Measurements from ENCODE around the gene ZNF618. TPM values are rescaled to one million over a fixed set of nuclear protein-coding genes. Genes with fewer than 3 reads are reported as not detected.

The ZNF618 gene
- total RNA-seq, 1 donor from 2014 or later, result 0.25 TPM

DNA sequence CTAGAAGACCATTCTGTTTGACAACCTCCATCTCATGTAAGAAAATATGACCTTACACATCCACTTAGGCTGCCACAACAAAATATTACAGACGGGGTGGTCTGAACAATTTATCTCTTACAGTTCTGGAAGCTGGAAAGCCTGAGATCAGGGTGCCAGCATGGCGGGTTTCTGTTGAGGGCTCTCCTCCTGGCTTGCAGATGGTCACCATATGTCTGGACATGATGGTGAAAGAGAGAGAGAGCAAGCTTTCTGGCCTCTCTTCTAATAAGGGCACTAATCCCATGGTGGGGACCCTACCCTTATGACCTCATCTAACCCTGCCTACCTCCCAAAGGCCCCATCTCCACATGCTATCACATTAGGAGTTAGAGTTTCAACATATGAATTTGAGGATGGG, 136.0 kb downstream of the ZNF618 start:
- no peak for DNase-seq (ENCODE audit: low spot score)
- H3K4me1 Mint-ChIP-seq (ENCODE audit: low read depth), result no peaks in the 10 kb centered on the region

DNA sequence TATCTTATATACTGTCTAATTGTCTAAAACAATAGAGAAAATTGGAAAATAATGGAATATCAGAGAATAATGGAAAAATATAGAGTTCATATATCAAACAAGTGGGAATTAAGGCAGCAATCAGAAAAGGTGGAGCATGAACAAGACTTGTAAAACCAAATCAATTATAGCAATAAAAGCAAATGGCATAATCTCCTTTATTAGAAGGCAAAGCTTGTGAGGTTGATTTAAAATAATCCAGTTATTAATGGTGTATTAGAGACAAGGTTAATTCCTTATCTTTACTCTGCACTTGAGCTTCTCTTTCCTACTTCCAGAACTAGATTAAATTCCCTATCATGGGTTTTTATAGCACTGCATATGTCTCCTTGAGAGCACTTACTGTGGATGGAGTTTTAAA, 137.9 kb downstream of the ZNF618 start:
- Mint-ChIP-seq H3K27ac (no peak overlapping the region), H3K9me3 (no peaks in the 10 kb centered on the region), H3K36me3 (ENCODE audit: low read depth) (no peaks in the 10 kb centered on the region), H3K27me3 (ENCODE audit: low read depth) (no peaks in the 10 kb centered on the region), H3K4me3 (ENCODE audit: low read depth) (no peak overlapping the region), H3K4me1 (ENCODE audit: low read depth) (no peaks in the 10 kb centered on the region)
- intact Hi-C loops (cut with micrococcal nuclease), result no loop called here
- no peak for DNase-seq (ENCODE audit: low spot score)

More for the DNA sequence above, 136.0 kb downstream of the ZNF618 start:
- intact Hi-C loops (cut with micrococcal nuclease), result no loop called here
- no peak overlapping the region for H3K4me3 Mint-ChIP-seq (ENCODE audit: low read depth)
- no peaks in the 10 kb centered on the region for H3K36me3 Mint-ChIP-seq (ENCODE audit: low read depth)
- H3K9me3 Mint-ChIP-seq, result no peaks in the 10 kb centered on the region
- H3K27me3 Mint-ChIP-seq (ENCODE audit: low read depth), result no peaks in the 10 kb centered on the region
- no peak overlapping the region for H3K27ac Mint-ChIP-seq

DNA sequence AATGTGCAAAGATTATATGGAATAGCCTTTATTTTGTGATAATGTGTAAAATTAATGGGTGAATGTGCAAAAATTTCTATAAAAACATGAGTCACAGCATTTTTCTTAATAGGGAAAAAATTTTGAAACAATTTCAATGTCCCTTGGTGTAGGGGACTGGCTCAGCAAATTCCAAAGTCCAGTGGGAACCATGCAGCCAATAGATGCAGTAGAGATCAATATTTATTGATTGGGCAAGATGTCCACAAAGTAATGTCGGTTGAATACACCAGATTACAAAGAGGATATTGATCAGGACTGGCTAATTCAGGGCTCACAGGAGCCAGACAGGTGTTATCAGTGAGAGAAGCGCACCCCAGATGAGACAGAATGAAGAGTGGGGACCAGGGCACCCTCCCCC, 139.5 kb downstream of the ZNF618 start:
- H3K4me1 Mint-ChIP-seq (ENCODE audit: low read depth), result no peaks in the 10 kb centered on the region
- intact Hi-C loops (cut with micrococcal nuclease), result no loop called here
- H3K27ac Mint-ChIP-seq, result no peak overlapping the region
- no peaks in the 10 kb centered on the region for H3K36me3 Mint-ChIP-seq (ENCODE audit: low read depth)
- no peak overlapping the region for H3K4me3 Mint-ChIP-seq (ENCODE audit: low read depth)
- peaks cover 4% of the 10 kb centered on the region for H3K27me3 Mint-ChIP-seq (ENCODE audit: low read depth)
- DNase-seq (ENCODE audit: low spot score), result no peak
- H3K9me3 Mint-ChIP-seq, result no peaks in the 10 kb centered on the region

DNA sequence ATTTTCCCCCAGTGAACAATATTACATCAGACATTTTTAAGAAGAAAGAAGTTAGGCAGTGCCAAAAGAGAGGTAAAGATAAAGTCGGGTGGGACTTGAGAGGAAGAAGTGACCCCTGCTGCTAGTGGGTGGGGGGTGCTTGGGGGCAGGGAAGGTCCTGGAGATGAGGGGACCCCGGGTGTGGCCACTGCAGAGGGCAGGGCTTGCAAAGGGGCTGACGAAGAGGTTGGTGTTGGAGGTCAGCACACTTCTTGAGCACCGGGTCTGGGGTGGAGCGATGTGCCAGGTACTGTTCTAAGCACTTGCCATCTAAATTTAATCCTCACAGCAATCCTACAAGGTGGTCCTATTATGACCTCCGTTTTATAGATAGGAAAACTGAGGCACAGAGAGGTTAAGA, 140.0 kb downstream of the ZNF618 start:
- intact Hi-C loops (cut with micrococcal nuclease), result no loop called here
- Mint-ChIP-seq H3K9me3 (no peaks in the 10 kb centered on the region), H3K36me3 (ENCODE audit: low read depth) (no peaks in the 10 kb centered on the region), H3K4me3 (ENCODE audit: low read depth) (no peak overlapping the region), H3K27ac (no peak overlapping the region), H3K4me1 (ENCODE audit: low read depth) (no peaks in the 10 kb centered on the region), H3K27me3 (ENCODE audit: low read depth) (peaks cover 4% of the 10 kb centered on the region)
- DNase-seq (ENCODE audit: low spot score), result no peak

DNA sequence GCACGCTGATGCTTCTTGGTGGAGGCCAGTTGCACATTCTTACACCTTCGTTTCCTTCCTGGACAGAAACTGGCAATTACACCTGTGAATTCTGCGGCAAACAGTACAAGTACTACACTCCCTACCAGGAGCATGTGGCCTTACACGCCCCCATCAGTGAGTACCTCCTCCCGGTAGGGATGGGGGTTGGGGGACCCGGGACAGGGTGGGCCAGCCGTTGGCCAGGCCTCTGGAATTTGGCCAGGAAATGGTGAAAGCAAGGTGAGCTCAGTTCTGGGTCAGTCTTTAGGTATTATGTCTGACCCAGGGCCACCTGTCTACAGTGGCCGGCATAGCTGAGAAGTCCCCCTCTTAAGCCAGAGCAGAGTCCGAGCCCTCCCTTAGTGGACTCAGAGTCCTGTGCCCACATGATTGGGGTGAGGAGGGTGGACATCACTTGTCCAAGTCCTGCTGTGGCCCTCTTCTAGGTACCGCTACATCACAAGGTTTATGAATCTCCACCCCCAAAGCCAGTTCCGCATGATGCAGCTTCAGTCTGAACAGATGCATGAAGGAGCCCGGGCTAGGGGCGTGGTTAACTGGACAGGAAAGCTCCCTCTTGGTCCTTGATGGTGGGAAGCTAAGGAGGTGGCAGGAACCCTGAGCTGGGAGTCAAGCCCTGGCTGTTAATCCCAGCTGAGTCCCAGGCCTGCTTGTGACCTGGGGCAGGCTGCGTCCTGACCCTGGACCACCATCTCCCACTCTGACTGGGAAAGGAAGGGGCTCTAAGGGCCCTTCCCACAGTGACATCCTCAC, 140.7 kb downstream of the ZNF618 start:
- no peak overlapping the region for H3K4me3 Mint-ChIP-seq (ENCODE audit: low read depth)
- no peaks in the 10 kb centered on the region for H3K9me3 Mint-ChIP-seq
- H3K36me3 Mint-ChIP-seq (ENCODE audit: low read depth), result no peaks in the 10 kb centered on the region
- H3K4me1 Mint-ChIP-seq (ENCODE audit: low read depth), result no peaks in the 10 kb centered on the region
- DNase-seq (ENCODE audit: low spot score), result peak; percentile 6
- peaks cover 4% of the 10 kb centered on the region for H3K27me3 Mint-ChIP-seq (ENCODE audit: low read depth)
- no peak overlapping the region for H3K27ac Mint-ChIP-seq
- intact Hi-C loops (cut with micrococcal nuclease), result no loop called here

DNA sequence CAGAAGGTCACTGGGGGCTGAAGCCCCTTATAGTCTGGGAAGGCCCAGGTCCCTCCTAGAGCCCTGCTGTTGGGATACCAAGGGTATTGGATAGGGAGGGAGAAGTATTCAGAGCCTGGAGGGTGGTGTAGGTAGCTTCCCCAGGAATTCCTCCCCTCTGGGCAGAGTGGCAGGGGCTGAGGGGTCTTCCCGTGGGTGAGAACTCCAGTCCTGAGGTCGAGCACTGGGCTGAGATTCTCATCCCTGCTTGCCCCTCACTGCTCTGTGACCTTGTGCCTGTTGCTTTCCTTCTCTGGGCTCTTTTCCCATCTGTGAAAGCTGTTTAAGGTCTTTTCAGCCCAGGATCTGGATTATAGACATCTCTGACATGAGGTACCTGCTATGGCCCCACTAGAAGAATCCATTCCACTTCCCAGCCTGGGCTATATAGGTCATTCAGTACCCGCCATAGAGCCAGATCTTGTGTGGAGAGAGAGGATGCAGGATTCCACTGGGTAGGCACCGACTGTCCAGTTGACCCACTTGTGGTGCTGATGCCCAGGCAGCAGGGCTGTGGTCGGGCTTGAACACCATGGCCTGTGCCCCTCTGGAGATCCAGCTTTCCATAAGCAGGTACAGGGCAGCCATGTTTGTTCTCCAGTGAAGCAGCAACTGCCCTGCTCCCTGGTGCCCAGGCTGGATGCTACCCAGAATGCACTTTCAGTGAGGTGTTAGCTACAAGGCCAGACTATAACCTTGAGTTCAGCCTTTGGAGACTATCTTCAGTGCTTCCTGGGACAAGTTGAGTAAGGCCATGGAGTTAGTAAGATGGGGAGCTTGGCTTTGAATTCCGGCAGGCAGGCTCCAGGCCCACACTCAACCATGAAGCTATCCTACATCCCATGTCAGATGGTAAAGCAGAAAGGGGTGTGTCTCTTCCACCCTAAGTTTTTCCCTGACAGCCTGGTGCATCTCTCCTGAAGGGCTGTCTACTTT, 141.9 kb downstream of the ZNF618 start:
- peak; percentile 3 for DNase-seq (ENCODE audit: low spot score)
- Mint-ChIP-seq H3K4me1 (ENCODE audit: low read depth) (no peaks in the 10 kb centered on the region), H3K27me3 (ENCODE audit: low read depth) (peaks cover 4% of the 10 kb centered on the region), H3K36me3 (ENCODE audit: low read depth) (no peaks in the 10 kb centered on the region), H3K9me3 (peaks cover 6% of the 10 kb centered on the region), H3K27ac (no peak overlapping the region), H3K4me3 (ENCODE audit: low read depth) (no peak overlapping the region)
- intact Hi-C loops (cut with micrococcal nuclease), result no loop called here

DNA sequence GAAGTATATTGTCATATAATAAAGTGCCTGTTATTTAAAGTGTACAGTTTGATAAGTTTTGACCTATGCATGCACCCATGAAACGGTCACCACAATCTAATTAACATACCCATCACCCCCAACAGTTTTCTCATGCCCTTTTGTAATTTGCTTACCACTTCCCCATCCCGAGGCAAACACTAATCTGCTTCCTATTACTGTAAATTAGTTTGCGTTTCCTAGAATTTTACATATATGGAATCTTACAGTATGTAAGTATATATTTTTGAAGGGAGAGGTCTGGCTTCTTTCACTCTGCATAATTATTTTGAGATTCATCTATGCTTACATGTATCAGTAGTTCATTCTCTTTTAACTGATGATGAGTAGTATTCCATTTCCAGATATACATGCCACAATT, 145.5 kb downstream of the ZNF618 start:
- no peak for DNase-seq (ENCODE audit: low spot score)
- no peak overlapping the region for H3K4me3 Mint-ChIP-seq (ENCODE audit: low read depth)
- H3K9me3 Mint-ChIP-seq, result peaks cover 20% of the 10 kb centered on the region
- H3K27me3 Mint-ChIP-seq (ENCODE audit: low read depth), result peaks cover 4% of the 10 kb centered on the region
- peaks cover 2% of the 10 kb centered on the region for H3K36me3 Mint-ChIP-seq (ENCODE audit: low read depth)
- H3K27ac Mint-ChIP-seq, result no peak overlapping the region
- no peaks in the 10 kb centered on the region for H3K4me1 Mint-ChIP-seq (ENCODE audit: low read depth)
- intact Hi-C loops (cut with micrococcal nuclease), result no loop called here

DNA sequence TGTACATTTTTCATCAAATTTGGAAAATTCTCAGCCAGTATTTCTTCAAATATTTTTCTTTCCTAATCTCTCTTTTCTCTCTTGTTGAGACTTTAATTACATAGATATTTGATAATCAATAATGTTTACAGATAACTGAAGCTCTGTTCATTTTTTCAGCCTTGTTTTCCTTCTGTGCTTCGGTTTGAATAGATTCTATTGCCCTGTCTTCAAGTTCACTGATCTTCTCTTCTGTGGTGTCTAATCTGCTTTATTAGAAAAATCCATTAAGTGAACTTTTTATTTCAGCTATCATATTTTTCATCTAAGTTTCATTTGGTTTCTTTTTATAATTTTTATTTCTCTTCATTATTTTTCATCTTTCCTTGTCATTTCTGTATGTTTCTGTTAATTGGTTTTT, 147.9 kb downstream of the ZNF618 start:
- Mint-ChIP-seq H3K27ac (no peak overlapping the region), H3K36me3 (ENCODE audit: low read depth) (peaks cover 2% of the 10 kb centered on the region), H3K4me1 (ENCODE audit: low read depth) (no peaks in the 10 kb centered on the region), H3K27me3 (ENCODE audit: low read depth) (peaks cover 4% of the 10 kb centered on the region), H3K9me3 (peaks cover 20% of the 10 kb centered on the region), H3K4me3 (ENCODE audit: low read depth) (no peak overlapping the region)
- intact Hi-C loops (cut with micrococcal nuclease), result no loop called here
- no peak for DNase-seq (ENCODE audit: low spot score)

DNA sequence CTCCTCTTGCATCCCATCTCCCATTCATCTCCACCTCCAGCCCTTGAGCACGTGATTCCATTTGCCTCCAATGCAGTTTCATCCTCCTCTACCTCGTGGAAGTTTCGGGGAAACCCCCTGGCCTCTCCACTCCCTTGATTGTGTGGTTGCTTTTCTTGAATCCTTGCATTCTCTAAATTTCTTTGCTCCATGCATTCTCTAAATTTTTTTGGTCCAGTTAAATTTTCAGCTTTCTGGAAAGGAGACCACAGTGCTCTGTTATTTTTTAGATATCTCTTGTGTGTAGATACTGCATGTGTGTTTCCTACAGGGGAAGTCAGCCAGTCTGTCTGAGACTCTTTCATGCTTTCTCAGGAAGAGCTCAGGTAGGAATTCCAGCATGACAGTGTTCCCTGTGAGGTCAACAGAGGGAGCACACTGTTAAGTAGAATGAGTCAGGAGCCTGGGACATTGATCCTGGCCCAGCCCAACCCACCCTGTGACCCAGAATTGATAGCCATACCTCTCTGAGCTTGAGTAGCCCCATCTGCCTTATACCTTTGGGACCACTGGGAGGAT, 149.2 kb downstream of the ZNF618 start:
- peaks cover under 1% of the 10 kb centered on the region for H3K27me3 Mint-ChIP-seq (ENCODE audit: low read depth)
- DNase-seq (ENCODE audit: low spot score), result no peak
- intact Hi-C loops (cut with micrococcal nuclease), result no loop called here
- H3K9me3 Mint-ChIP-seq, result peaks cover 20% of the 10 kb centered on the region
- peaks cover 2% of the 10 kb centered on the region for H3K36me3 Mint-ChIP-seq (ENCODE audit: low read depth)
- no peak overlapping the region for H3K4me3 Mint-ChIP-seq (ENCODE audit: low read depth)
- H3K4me1 Mint-ChIP-seq (ENCODE audit: low read depth), result no peaks in the 10 kb centered on the region
- no peak overlapping the region for H3K27ac Mint-ChIP-seq

DNA sequence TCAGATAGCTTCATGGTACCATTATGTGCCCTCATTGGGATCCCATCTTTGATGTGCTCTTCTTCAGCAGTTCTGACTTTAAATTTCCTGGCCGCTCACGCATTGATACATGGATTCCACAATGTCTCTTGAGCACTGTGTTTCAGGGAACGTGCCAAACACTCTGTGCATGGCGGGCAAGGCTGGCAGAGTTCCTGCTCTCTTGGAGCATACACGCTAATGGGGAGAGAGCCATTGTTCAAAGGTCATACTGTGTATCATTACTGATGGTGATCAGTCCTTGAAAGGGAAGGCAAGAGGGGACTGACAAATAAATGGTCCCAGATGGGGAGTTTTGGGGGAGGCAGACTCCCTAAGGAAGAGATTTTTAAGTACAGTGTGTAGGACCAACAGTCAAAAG, 149.7 kb downstream of the ZNF618 start:
- H3K4me3 Mint-ChIP-seq (ENCODE audit: low read depth), result no peak overlapping the region
- no peak for DNase-seq (ENCODE audit: low spot score)
- no peaks in the 10 kb centered on the region for H3K27me3 Mint-ChIP-seq (ENCODE audit: low read depth)
- no peak overlapping the region for H3K27ac Mint-ChIP-seq
- H3K9me3 Mint-ChIP-seq, result peaks cover 20% of the 10 kb centered on the region
- intact Hi-C loops (cut with micrococcal nuclease), result no loop called here
- no peaks in the 10 kb centered on the region for H3K4me1 Mint-ChIP-seq (ENCODE audit: low read depth)
- H3K36me3 Mint-ChIP-seq (ENCODE audit: low read depth), result peaks cover 2% of the 10 kb centered on the region

DNA sequence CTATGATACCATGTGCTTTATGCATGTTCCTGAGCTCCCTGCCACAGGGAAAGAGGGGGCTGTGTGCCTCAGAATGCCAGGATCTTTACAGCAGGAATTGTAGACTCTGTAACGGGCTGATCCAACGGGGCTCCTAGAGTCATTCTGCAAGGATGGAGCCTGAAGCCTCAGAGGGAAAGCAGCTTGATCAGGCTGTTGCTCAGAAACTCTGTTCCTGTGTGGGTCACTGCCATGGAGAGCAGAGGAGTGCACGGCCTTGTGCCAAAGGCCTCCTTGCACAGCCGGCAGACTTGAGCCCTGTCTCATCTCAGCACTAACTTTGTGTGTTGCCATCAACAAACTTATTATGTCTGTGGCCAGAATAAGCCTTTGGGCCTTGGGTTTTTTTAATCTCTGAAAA, 150.2 kb downstream of the ZNF618 start:
- Mint-ChIP-seq H3K4me1 (ENCODE audit: low read depth) (no peaks in the 10 kb centered on the region), H3K36me3 (ENCODE audit: low read depth) (peaks cover 2% of the 10 kb centered on the region), H3K27me3 (ENCODE audit: low read depth) (no peaks in the 10 kb centered on the region), H3K27ac (no peak overlapping the region), H3K9me3 (peaks cover 20% of the 10 kb centered on the region), H3K4me3 (ENCODE audit: low read depth) (no peak overlapping the region)
- no peak for DNase-seq (ENCODE audit: low spot score)
- intact Hi-C loops (cut with micrococcal nuclease), result no loop called here

DNA sequence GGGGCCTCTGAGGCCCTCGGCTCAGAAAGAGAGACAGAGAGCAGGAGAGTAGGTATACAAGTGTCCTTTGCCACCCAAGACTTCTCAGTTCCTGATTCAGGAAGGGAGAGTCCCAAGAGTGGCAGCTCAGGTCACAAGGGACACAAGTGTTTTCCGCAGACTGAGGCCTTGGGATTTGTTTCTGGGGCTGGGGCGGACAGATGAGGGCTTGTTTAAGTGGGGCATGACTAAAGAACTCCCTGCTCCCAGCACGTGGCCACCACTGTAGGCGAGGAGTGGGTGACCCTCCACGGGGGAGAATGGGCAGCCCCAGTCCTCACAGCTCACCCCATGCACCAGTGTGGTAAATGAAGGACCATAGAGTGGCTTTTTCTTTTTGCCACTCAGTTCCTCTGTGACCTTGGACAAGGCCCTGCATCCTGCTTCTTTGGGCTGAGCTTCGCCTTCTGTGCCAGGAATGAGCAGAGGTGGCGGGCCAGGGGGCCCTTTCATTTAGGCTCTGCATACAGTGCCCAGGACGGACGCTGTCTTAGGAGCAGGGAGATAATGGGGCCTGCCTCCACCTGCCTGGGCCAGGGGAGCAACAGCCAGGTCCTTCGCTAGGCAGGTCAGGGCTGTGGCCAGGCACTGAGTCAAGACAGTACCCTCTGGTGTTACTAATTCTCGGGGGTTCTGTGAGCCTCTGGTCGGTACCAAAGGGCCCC, 151.2 kb downstream of the ZNF618 start:
- Mint-ChIP-seq H3K27me3 (ENCODE audit: low read depth) (no peaks in the 10 kb centered on the region), H3K36me3 (ENCODE audit: low read depth) (peaks cover 2% of the 10 kb centered on the region), H3K27ac (no peak overlapping the region), H3K9me3 (peaks cover 20% of the 10 kb centered on the region), H3K4me1 (ENCODE audit: low read depth) (no peaks in the 10 kb centered on the region), H3K4me3 (ENCODE audit: low read depth) (no peak overlapping the region)
- intact Hi-C loops (cut with micrococcal nuclease), result no loop called here
- DNase-seq (ENCODE audit: low spot score), result no peak

Measured in activated T-helper 2 cell treated with anti-CD3 and anti-CD28 coated beads, Interferon-gamma antibody, Interleukin-2, Interleukin-4, amounts not matched to agents 10 μg/mL and 5 μg/mL and 100 μg/mL, durations not matched to agents 14 hours and 24 hours and 36 hours (primary cell).